Keratinocyte (primary cell): ENCODE data around the gene ARHGAP24. TPM values are rescaled to one million over a fixed set of nuclear protein-coding genes. Genes with fewer than 3 reads are reported as not detected.

Experiments used
- DNase-seq: peaks from one replicate; pipeline ENCODE4 v3.0.0-alpha.2; 2011; ENCODE audit warnings: low read depth, missing footprints, low spot score
- FAIRE-seq: peaks from 2 replicates; lab custom pipeline; 2011; peaks lifted over from hg19 to GRCh38; lab: Jason Lieb, UNC
- H2AFZ ChIP-seq: 2 replicates; pipeline ENCODE4 v1.6.0; 2012; ENCODE audit warnings: low read length, control low read depth, inconsistent platforms; ENCODE audit not compliant: control insufficient read depth
- H3K27ac ChIP-seq: 2 replicates; pipeline ENCODE4 v1.5.1; 2011; ENCODE audit warnings: low read length; ENCODE audit not compliant: control insufficient read depth, insufficient read depth
- H3K27me3 ChIP-seq: 3 replicates; pipeline ENCODE4 v1.6.0; 2011; ENCODE audit warnings: low read length; ENCODE audit not compliant: control insufficient read depth, insufficient read depth; ENCODE audit errors: extremely low read depth
- H3K36me3 ChIP-seq, 2 experiments: 2 replicates in 1 of 2; 3 replicates in 1 of 2; pipeline ENCODE4 v1.5.1; 2011; ENCODE audit warnings: low read length in 2 of 2, mild to moderate bottlenecking in 1 of 2; ENCODE audit not compliant: control insufficient read depth in 2 of 2, insufficient read depth in 2 of 2; ENCODE audit errors: extremely low read depth in 1 of 2
- H3K4me1 ChIP-seq: 3 replicates; pipeline ENCODE4 v1.5.1; 2011; ENCODE audit warnings: low read length; ENCODE audit not compliant: control insufficient read depth, insufficient read depth; ENCODE audit errors: extremely low read depth
- H3K4me2 ChIP-seq: 3 replicates; pipeline ENCODE4 v1.6.0; 2011; ENCODE audit warnings: low read depth, low read length; ENCODE audit not compliant: control insufficient read depth, insufficient read depth; ENCODE audit errors: extremely low read depth
- H3K4me3 ChIP-seq, 3 experiments: fragments of 200-600 bp in 1 of 3; sonication (generic) in 1 of 3; 2 replicates in 2 of 3; 3 replicates in 1 of 3; pipeline ENCODE4 v1.5.1; 2011 to 2016; ENCODE audit warnings: low read length in 3 of 3, mild to moderate bottlenecking in 3 of 3, control low read depth in 2 of 3, inconsistent platforms in 1 of 3, low read depth in 1 of 3, mixed read lengths in 1 of 3, mixed run types in 1 of 3, moderate library complexity in 1 of 3; ENCODE audit not compliant: control insufficient read depth in 2 of 3, insufficient read depth in 2 of 3; ENCODE audit errors: extremely low read depth in 1 of 3
- H3K79me2 ChIP-seq: 2 replicates; pipeline ENCODE4 v1.6.0; 2012; ENCODE audit warnings: low read length; ENCODE audit not compliant: control insufficient read depth, insufficient read depth
- H3K9ac ChIP-seq: 3 replicates; pipeline ENCODE4 v1.6.0; 2011; ENCODE audit warnings: low read length; ENCODE audit not compliant: control insufficient read depth, insufficient read depth; ENCODE audit errors: extremely low read depth
- H3K9me1 ChIP-seq: 3 replicates; pipeline ENCODE4 v1.6.0; 2011; ENCODE audit warnings: low read length; ENCODE audit not compliant: control insufficient read depth, insufficient read depth; ENCODE audit errors: extremely low read depth
- H3K9me3 ChIP-seq: 2 replicates; pipeline ENCODE4 v1.5.1; 2012; ENCODE audit warnings: low read depth, low read length; ENCODE audit not compliant: control insufficient read depth
- H4K20me1 ChIP-seq: 3 replicates; pipeline ENCODE4 v1.6.0; 2011; ENCODE audit warnings: low read length; ENCODE audit not compliant: control insufficient read depth, insufficient read depth; ENCODE audit errors: extremely low read depth
- CTCF ChIP-seq, 3 experiments: IDR thresholded peaks in 1 of 3; conservative IDR thresholded peaks in 1 of 3; optimal IDR thresholded peaks in 1 of 3; 2 replicates in 2 of 3; 3 replicates in 1 of 3; pipeline versions ENCODE3 to v1.5.1; 2011; ENCODE audit warnings: low read length in 3 of 3, mild to moderate bottlenecking in 3 of 3, moderate library complexity in 2 of 3, control low read depth in 1 of 3, inconsistent platforms in 1 of 3; ENCODE audit not compliant: insufficient read depth in 2 of 3; ENCODE audit errors: extremely low read depth in 1 of 3
- EZH2 ChIP-seq: IDR thresholded peaks from one replicate; pipeline ENCODE4 v1.6.1; 2012; ENCODE audit warnings: inconsistent platforms, mild to moderate bottlenecking, low read length, moderate library complexity
- dilution Hi-C: fragments of 300-500 bp; cut with MboI; formaldehyde crosslinking; loops from one replicate; pipeline ENCODE4 v1.7.0; 2020; ENCODE audit warnings: low sequenced_read_pairs; ENCODE audit not compliant: extremely low pct_ligation_motif_present
- polyA plus RNA-seq, 5 experiments: library from polyadenylated mRNA; depleted of rRNA in 3 of 5; stranded (reverse) in 3 of 5; stranded (forward) in 1 of 5; unstranded in 1 of 5; fragments of >200 nt; gene quantifications; 1 replicate in 1 of 5; 2 replicates in 3 of 5; 3 replicates in 1 of 5; pipeline versions ENCODE4 v1.2.1 to v1.2.3, GENCODE V29; 2011 to 2012; ENCODE audit warnings: missing spikeins in 2 of 5, low read depth in 1 of 5, low replicate concordance in 1 of 5

ARHGAP24 gene
- polyA plus RNA-seq, 1 donor (not counting 4 experiments of a cell fraction or from before 2014, with no cell fraction given), result 0.87 TPM

GRCh38 chr4:85831647-85832046, 356.7 kb downstream of the ARHGAP24 start:
- Histone ChIP-seq H3K79me2 (no peaks in the 10 kb centered on the region), H3K27me3 (no peaks in the 10 kb centered on the region), H4K20me1 (no peaks in the 10 kb centered on the region), H3K9me3 (no peaks in the 10 kb centered on the region), H3K4me2 (no peak overlapping the region), H2AFZ (no peak overlapping the region), H3K4me3 (no peak overlapping the region), H3K4me1 (no peaks in the 10 kb centered on the region), H3K27ac (no peak overlapping the region), H3K9ac (no peak overlapping the region), H3K9me1 (no peaks in the 10 kb centered on the region), H3K36me3 (no peaks in the 10 kb centered on the region)
- FAIRE-seq (no peak), DNase-seq (no peak)
- dilution Hi-C loops, result no loop called here
- no peak for TF ChIP-seq EZH2
- TF ChIP-seq CTCF (optimal IDR thresholded peaks at IDR 0.05 in 1 of 3, IDR thresholded peaks at IDR 0.05 in 1 of 3, conservative IDR thresholded peaks at IDR 0.05 in 1 of 3; ENCODE audit: extremely low read depth in 1 of 3, insufficient read depth in 2 of 3, low read length in 3 of 3), result no peak

GRCh38 chr4:85833302-85833701, 358.4 kb downstream of the ARHGAP24 start:
- no peak for TF ChIP-seq EZH2
- no peaks in the 10 kb centered on the region for H3K4me1 ChIP-seq
- no peak for FAIRE-seq
- H3K4me2 ChIP-seq, result no peak overlapping the region
- no peaks in the 10 kb centered on the region for H3K9me1 ChIP-seq
- no peak for DNase-seq
- H4K20me1 ChIP-seq, result no peaks in the 10 kb centered on the region
- no peaks in the 10 kb centered on the region for H3K36me3 ChIP-seq
- no peaks in the 10 kb centered on the region for H3K79me2 ChIP-seq
- no peaks in the 10 kb centered on the region for H3K9me3 ChIP-seq
- no peak overlapping the region for H2AFZ ChIP-seq
- no peaks in the 10 kb centered on the region for H3K27me3 ChIP-seq
- no peak overlapping the region for H3K4me3 ChIP-seq
- H3K27ac ChIP-seq, result no peak overlapping the region
- H3K9ac ChIP-seq, result no peak overlapping the region
- dilution Hi-C loops, result no loop called here

GRCh38 chr4:85834934-85835333, 360.0 kb downstream of the ARHGAP24 start:
- no peaks in the 10 kb centered on the region for H3K36me3 ChIP-seq
- no peak for DNase-seq
- H3K9me3 ChIP-seq, result no peaks in the 10 kb centered on the region
- dilution Hi-C loops, result no loop called here
- H3K4me1 ChIP-seq, result no peaks in the 10 kb centered on the region
- H3K27ac ChIP-seq, result no peak overlapping the region
- H4K20me1 ChIP-seq, result no peaks in the 10 kb centered on the region
- TF ChIP-seq EZH2, result no peak
- no peak for FAIRE-seq
- no peak overlapping the region for H3K4me3 ChIP-seq
- H3K27me3 ChIP-seq, result no peaks in the 10 kb centered on the region
- H3K4me2 ChIP-seq, result no peak overlapping the region
- no peaks in the 10 kb centered on the region for H3K9me1 ChIP-seq
- no peak overlapping the region for H3K9ac ChIP-seq
- H3K79me2 ChIP-seq, result no peaks in the 10 kb centered on the region
- H2AFZ ChIP-seq, result no peak overlapping the region
